ENCODE measurements around the gene ZMIZ2. TPM values are rescaled to one million over a fixed set of nuclear protein-coding genes. Genes with fewer than 3 reads are reported as not detected.
"Not testable (repeated sequence)": the region's sequence is repeated elsewhere in the genome, so short reads cannot be mapped to it uniquely, and the experiment has no call there.

Gene ZMIZ2
- total and polyA plus RNA-seq, 2 of the 8 experiments (the other 6 are each of a cell fraction or from before 2014, with no cell fraction given): 24.4 to 66.4 TPM

DNA sequence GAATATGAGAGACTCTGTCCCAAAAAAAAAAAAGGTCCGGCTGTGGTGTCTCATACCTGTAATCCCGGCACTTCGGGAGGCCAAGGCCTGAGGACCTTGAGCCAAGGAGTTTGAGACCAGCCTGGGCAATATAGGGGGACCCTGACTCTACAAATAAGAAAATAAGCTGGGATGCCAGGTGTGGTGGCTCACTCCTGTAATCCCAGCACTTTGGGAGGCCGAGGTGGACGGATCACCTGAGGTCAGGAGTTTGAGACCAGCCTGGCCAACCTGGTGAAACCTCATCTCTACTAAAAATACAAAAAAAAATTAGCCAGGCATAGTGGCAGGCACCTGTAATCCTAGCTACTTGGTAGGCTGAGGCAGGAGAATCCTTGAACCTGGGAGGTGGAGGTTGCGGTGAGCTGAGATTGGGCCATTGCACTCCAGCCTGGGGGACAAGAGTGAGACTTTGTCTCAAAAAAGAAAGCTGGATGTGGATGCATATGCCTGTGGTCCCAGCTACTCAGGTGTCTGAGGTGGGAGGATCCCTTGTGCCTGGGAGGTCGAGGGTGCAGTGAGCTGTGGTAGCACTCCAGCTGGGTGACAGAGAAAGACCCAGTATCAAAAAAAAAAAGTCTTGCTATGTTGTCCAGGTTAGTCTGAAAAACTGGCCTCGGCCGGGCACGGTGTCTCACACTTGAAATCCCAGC is 55.3 kb downstream of the ZMIZ2 start:
- not testable (repeated sequence) for H3K23me2 ChIP-seq (ENCODE audit: low read depth, low read length); H2AFZ ChIP-seq (ENCODE audit: low read length); H2BK120ac ChIP-seq (replicated peaks; ENCODE audit: low read depth, low read length); H3K18ac ChIP-seq (ENCODE audit: extremely low read depth, low read length); H3K56ac ChIP-seq (replicated peaks; ENCODE audit: insufficient read length, low read depth, low read length); H3K23ac ChIP-seq (ENCODE audit: insufficient read length); H3K4ac ChIP-seq (replicated peaks; ENCODE audit: insufficient read length, low read depth, low read length); H3K4me3 ChIP-seq (ENCODE audit: extremely low read depth in 1 of 4, insufficient read depth in 2 of 4, low read depth in 3 of 4, low read length in 4 of 4); H3K4me2 ChIP-seq (ENCODE audit: insufficient read depth in 1 of 2, low read depth in 2 of 2, low read length in 2 of 2); H3K4me1 ChIP-seq (replicated peaks in 1 of 4; ENCODE audit: control insufficient read depth in 3 of 4, insufficient read depth in 4 of 4, low read length in 3 of 4); H4K91ac ChIP-seq (replicated peaks; ENCODE audit: insufficient read length, low read length); H2BK20ac ChIP-seq (ENCODE audit: low read length); H4K5ac ChIP-seq (ENCODE audit: insufficient read length, low read depth, low read length); H3K27me3 ChIP-seq (replicated peaks in 1 of 4; ENCODE audit: control insufficient read depth in 3 of 4, extremely low read depth in 1 of 4, insufficient read depth in 3 of 4, low read length in 3 of 4); H3K9me3 ChIP-seq (ENCODE audit: insufficient read depth in 2 of 2, low read depth in 1 of 2, low read length in 1 of 2); H2BK12ac ChIP-seq (ENCODE audit: low read depth, low read length); H3K79me1 ChIP-seq (ENCODE audit: low read depth, low read length); H4K8ac ChIP-seq (ENCODE audit: extremely low read depth, insufficient read depth, low read length); FAIRE-seq; H2AK5ac ChIP-seq (ENCODE audit: low read depth, low read length); H3K14ac ChIP-seq (ENCODE audit: insufficient read length); H3K27ac ChIP-seq (ENCODE audit: low read depth, low read length); H3K9ac ChIP-seq (replicated peaks in 1 of 4; ENCODE audit: extremely low read depth in 1 of 4, low read depth in 3 of 4, low read length in 3 of 4); H2BK15ac ChIP-seq (ENCODE audit: low read length); H2BK5ac ChIP-seq (ENCODE audit: low read depth, low read length)
- 90% methylated on average over 10 of the region's 10 CpGs; no CpG with 5 or more reads in 1 of the 2 experiments for WGBS, 2 experiments (ENCODE audit: extremely low coverage in 1 of 2, insufficient coverage in 1 of 2, insufficient read length in 1 of 2, insufficient replicate concordance in 2 of 2, low coverage in 1 of 2, low lambda C conversion rate in 2 of 2, missing lambda C conversion rate in 1 of 2)
- peaks cover 14% of the 10 kb centered on the region in 2 experiments for H4K20me1 ChIP-seq (replicated peaks in 1 of 2; ENCODE audit: control insufficient read depth in 1 of 2, insufficient read depth in 2 of 2, low read length in 2 of 2)
- ChIA-PET CTCF (ENCODE audit: partially characterized antibody) (interaction anchor here (0.8 kb wide), 1 partner anchor 26 kb away, joined by 3 read pairs; no protein-coding TSS in a partner anchor), POLR2A (ENCODE audit: partially characterized antibody) (interaction anchor here (0.6 to 5.5 kb wide), 30 partner anchors 8 to 536 kb away, joined by 3 to 35 read pairs (median 4); partner anchors contain the start of genes H2AZ2, OGDH and PURB)
- DNase-seq (ENCODE audit: low read depth in 1 of 2, low spot score in 2 of 2): peak in 1 of 2 experiments; percentile 53
- H3K36me3 ChIP-seq (ENCODE audit: control insufficient read depth in 2 of 4, insufficient read depth in 4 of 4, low read length in 3 of 4): peaks cover 26 to 63% (median 40%) of the 10 kb centered on the region in 4 experiments
- H3K79me2 ChIP-seq (ENCODE audit: control insufficient read depth in 1 of 2, insufficient read depth in 2 of 2, low read length in 2 of 2): peaks cover 0 to 16% of the 10 kb centered on the region in 2 experiments; a peak in 3 of 4 replicates
- peak; percentile 20 to 46 for TF ChIP-seq POLR2A (IDR thresholded peaks at IDR 0.05; ENCODE audit: control extremely low read depth in 1 of 2, low read depth in 2 of 2, low read length in 2 of 2)

All from H1 (cell line).